Measurements from ENCODE around the gene MKLN1. TPM values are rescaled to one million over a fixed set of nuclear protein-coding genes. Genes with fewer than 3 reads are reported as not detected.
"Not testable (repeated sequence)": the region's sequence is repeated elsewhere in the genome, so short reads cannot be mapped to it uniquely, and the experiment has no call there.

Gene MKLN1
- total RNA-seq, 1 donor from 2014 or later = 39.3 TPM

DNA sequence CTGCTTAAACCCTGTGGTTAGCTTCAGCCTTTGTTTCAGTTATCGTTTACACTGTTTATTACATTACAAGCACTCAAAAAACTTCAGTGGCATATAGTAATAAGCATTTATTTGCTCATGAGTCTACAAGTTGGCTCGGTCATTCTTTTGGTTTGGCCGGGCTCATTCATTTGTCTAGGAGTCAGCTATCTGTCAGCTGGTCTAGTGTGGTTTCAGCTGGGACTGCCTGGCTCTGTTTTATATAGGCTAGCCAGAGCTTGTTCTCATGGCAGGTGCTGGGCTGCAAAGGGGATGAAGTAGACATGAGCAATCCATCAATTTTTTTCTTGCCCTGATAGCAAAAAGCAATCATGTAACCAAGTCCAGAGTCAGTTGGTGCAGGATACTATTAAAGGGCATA, 103.6 kb downstream of the MKLN1 start:
- ATAC-seq (peak; percentile 90), DNase-seq (ENCODE audit: missing footprints) (peak; percentile 69)
- intact Hi-C loops (cut with DNase I) = no loop called here

DNA sequence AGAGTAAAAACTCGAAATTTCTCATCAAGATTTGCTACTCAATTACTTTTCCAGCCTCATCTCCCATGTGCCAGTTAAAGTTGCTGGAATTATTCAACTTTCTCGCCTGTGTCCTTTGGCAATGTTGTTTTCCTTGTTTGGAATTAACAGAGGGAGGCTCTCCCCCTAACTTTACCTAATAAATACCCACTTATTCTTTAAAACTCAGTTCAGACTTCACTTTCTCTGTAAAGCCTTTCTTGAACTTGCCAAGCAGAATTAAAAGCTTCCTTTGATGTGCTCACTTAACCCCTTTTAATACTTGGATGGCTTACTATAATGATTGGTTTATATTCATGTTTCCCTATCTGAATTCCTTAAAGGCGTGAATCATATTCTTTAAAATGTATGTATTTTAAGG, 104.1 kb downstream of the MKLN1 start:
- DNase-seq (ENCODE audit: missing footprints) = no peak
- intact Hi-C loops (cut with DNase I) = no loop called here
- ATAC-seq = no peak

DNA sequence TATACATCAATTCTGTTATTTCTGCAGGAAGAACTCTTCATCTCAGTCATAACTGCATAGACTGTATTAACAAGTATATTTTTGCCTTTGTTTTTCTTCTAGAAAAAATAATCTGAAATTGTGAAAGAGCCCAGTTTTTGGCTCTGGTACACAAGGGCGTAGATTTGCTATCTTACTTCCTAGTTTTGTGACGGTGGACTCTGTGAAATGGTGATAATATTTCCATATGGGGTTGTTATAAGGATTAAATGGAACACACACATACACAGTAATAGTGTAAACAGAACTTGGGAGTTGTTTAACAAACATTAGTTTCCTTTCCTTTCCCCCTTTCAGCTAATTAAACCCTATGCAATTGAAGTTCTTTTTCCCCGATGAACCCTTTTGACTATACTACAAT, 108.7 kb downstream of the MKLN1 start:
- intact Hi-C loops (cut with DNase I) = no loop called here
- ATAC-seq = no peak
- DNase-seq (ENCODE audit: missing footprints) = no peak

DNA sequence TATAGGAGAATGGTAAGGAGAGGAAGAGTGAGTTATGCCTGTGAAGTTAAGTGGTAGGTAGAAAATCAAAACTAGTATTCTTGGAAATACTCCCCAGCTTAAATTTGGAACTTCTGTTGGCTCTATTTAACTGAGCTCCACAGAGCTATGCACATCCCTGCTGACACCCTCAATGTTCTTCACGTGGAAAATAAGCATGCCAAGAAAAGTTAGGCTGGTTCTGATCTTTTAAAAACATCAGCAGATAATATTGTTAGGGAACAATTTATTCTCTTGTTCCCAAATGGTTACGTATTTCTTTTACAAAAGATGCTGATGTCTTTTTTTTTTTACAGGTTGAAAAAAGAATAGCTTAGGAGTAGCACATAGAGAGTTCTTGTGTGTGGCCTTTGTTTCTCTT, 111.3 kb downstream of the MKLN1 start:
- DNase-seq (ENCODE audit: missing footprints) = no peak
- intact Hi-C loops (cut with DNase I) = no loop called here
- ATAC-seq = no peak

DNA sequence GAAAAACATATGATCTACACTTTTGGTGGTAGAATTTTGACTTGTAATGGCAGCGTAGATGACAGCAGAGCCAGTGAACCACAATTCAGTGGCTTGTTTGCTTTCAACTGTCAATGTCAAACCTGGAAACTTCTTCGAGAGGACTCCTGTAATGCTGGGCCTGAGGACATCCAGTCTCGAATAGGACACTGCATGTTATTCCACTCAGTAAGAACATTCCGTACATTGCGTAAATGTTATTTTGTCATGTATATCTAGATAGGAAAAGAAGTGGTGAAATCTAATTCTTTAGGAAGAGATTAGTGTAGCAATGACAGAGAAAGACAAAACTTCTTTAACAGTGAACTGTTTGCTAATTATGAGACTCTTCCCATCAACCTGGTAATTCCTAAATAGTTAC, 115.8 kb downstream of the MKLN1 start:
- no peak for DNase-seq (ENCODE audit: missing footprints)
- ATAC-seq = peak; percentile 67
- intact Hi-C loops (cut with DNase I) = no loop called here

DNA sequence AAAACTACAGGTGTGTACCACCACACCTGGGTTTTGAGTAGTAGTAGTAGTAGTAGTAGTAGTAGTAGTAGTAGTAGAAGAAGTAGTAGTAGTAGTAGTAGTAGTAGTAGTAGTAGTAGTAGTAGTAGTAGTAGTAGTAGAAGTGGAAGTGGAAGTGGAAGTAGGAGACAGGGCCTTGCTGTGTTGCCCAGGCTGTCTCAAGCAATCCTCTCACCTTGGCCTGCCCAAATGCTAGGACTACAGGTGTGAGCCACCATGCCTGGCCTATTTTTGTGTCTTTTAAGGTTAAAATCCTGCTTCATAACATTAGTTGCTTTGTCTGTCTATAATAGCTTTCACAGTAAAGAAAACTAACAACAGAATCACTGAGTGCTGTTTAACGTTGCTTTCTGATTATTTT, 117.0 kb downstream of the MKLN1 start:
- intact Hi-C loops (cut with DNase I) = no loop called here
- ATAC-seq = no peak
- DNase-seq (ENCODE audit: missing footprints) = no peak

DNA sequence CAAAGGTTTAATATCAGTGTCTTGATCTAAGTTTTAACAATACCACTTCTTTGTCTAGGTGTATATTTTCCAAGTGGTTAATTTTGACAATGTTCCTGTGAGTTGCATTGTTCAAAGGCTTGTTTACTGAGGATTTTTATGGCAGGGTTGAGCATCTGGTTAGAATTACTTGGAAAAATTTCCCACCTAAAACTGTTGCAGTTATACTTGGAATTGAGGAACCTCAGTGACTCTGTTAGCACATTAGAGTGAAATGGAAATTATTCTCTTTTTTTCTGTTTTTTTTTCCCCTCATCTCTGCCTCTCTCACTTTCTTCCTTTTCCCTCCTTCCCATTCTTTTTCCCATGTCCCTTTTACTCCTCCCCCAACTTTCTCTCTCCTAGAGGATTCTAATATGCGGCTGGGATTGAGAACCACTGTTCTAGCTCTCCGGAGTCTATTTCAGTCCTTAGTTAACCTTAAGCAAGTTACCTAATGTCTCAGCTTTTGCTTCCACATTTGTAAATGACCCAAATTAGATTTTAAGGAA, 121.8 kb downstream of the MKLN1 start:
- DNase-seq (ENCODE audit: missing footprints) (no peak), ATAC-seq (no peak)
- intact Hi-C loops (cut with DNase I) = no loop called here

DNA sequence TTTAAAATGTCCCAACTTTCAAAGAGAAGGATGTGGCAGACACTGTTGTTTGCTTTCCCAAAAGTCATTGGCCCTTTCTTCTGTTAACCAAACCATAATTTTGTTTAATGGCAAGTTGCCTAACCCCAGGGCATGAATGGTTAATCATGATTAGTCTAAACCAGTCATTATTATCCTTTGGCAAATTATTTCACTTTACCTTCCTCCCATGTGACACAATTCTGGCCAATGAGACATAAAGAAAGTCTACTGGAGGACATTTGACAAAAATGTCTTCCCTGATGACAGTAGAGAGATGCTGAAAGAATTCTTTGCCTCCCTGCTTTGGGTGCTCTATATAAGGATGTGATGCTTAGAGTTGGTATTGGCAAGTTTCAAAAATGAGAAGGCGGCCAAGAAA, 126.8 kb downstream of the MKLN1 start:
- intact Hi-C loops (cut with DNase I) = no loop called here
- no peak for ATAC-seq

DNA sequence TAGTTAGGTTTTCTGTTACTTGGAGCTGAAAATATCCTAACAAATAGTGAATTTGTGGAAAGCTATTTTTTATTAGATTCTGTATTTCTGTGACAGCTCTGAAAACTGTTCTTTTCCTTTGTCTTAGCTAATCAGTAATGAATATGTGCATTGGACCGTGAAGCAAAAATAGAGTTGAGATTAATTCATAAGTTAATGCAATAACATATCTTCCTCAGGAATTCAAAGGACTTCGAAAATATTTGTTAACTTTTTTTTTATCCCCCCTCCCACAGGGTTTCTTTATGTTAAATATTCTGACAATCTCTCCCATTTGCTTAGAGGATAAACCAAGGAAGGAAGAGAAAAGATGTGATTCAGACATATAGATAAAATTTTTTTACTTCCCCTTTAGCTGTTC, 127.3 kb downstream of the MKLN1 start:
- ATAC-seq = no peak
- intact Hi-C loops (cut with DNase I) = no loop called here
- DNase-seq (ENCODE audit: missing footprints) = no peak

More for the DNA sequence above, 126.8 kb downstream of the MKLN1 start:
- DNase-seq (ENCODE audit: missing footprints) = no peak

DNA sequence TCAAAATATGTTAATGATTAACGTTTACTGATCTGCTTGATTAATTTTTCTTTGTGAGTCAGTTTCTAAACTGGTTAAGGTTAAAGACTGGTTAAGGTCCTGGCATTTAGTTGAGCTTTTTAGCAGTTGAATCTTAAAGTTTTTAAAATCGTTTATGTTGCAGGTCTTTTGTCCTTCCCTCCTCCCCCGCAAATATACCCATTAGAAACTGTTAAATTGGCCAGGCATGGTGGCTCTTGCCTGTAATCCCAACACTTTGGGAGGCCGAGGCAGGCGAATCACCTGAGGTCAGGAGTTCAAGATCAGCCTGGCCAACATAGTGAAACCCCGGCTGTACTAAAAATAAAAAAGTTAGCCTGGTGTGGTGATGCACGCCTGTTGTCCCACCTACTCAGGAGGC, 127.9 kb downstream of the MKLN1 start:
- intact Hi-C loops (cut with DNase I) = no loop called here
- no peak for DNase-seq (ENCODE audit: missing footprints)
- ATAC-seq = no peak

DNA sequence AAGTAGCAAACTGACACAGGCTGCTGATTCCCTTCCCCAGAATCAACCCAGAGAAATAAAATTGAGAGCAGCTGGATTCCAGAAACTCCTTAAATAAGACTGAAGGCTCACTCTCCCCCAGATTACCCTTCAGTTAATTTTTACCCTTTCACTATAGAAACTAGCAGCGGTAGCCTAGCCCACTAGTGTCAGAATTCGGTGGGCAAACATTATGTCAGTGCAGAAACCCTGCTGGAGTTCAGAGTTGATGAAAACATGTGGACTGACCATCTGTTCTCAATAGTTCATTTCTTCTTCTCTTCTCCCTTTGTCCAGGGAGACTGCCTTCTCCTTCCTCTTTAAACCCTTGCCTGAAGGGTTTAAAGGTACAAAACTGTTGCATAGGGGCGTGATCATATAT, 128.7 kb downstream of the MKLN1 start:
- DNase-seq (ENCODE audit: missing footprints) (no peak), ATAC-seq (no peak)
- intact Hi-C loops (cut with DNase I) = no loop called here

DNA sequence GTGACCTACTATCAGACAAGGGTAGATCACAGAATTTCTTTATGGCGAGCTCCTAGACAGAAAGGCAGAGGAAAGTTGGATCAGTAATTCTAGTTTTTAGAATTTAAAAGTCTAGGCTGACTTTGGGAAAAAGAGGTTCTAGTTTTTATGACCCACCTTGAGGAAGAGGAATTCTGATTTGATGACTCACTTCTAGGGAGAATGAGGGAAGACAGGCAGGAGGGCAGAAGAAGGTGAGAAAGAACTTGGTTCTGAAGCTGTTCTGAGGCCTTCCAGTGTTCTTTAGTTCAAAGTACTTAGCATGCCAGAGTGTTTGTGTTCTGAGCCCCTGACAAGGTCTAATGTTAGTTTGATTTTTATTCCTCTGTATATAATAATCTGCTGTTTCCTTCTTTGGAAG, 131.6 kb downstream of the MKLN1 start:
- no peak for ATAC-seq
- intact Hi-C loops (cut with DNase I) = no loop called here
- DNase-seq (ENCODE audit: missing footprints) = no peak

DNA sequence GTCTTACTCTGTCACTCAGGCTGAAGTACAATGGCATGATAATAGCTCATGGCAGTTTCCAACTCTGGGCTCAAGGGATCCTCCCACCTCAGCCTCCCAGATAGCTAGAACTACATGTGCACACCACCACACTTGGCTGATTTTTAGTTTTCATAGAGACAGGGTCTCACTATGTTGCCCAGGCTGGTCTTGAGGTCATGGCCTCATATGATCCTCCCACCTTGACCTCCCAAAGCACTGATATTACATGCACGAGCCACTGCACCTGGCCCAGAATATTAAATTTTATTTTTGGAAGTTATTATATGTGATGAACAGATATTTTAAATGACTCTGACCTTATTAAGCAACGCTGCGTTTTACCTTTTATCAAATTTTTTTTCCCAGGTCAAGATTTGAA, 134.4 kb downstream of the MKLN1 start:
- intact Hi-C loops (cut with DNase I) = no loop called here
- DNase-seq (ENCODE audit: missing footprints) (no peak), ATAC-seq (no peak)

DNA sequence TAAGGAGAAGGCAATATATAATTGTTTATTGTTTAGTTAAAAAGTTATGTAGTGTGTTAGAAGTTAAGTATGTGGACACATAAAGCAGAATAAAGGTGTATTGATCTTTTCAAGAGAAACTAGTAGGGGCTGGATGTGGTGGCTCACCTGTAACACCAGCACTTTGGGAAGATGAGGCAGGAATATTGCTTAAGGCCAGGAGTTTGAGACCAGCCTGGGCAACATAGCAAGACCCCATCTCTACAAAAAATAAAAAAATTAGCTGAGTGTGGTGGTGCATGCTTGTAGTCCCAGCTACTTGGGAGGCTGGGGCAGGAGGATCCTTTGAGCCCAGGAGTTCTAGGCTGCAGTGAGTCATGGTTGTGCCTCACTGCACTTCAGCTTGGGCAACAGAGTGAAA, 135.0 kb downstream of the MKLN1 start:
- intact Hi-C loops (cut with DNase I); DNase-seq (ENCODE audit: missing footprints); ATAC-seq: not testable (repeated sequence)

DNA sequence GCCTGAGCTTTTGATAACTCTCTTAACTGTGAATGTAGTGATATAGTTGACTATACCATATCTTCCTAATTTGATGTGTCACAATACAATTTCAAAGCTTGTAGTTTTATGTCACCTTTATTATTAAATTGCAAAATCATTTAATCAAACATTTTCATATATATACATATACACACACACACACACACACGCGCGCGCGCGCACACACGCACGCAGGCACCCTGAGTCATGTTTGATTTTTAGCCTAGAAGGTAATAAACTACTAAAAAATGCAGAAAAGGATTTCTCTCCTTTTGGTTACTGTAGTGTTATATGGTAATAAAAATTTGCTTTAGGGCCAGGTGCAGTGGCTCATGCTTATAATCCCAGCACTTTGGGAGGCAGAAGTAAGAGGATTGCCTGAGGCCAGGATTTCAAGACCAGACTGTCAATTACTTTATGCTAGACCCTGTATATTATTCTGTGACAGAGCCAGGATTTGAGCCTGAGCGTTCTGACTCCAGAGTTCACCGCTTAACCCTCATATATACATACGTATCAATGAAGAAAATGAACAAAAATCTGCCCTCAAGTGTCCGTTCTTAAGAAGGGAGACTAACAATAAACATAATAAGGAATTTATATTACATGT, 139.2 kb downstream of the MKLN1 start:
- no peak for ATAC-seq
- DNase-seq (ENCODE audit: missing footprints) = no peak
- intact Hi-C loops (cut with DNase I) = no loop called here

DNA sequence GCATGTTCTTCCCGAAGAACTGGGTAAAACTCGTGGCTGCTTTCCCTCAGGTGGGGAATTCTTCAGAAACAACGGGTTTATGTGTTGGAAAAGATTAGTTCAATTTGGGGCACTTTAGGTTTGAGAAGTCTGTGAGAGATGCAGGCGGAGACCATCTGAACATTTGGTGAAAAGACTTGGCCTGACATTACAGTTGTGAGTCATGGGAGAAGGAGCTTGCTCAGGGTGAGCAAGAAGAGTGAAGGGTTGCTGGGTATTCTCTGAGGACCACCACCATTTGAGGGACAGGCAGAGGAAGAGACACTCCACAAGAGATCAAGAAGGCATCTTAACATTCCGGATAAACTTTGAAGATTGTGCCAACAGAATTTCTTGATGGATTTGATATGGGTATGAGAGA, 140.1 kb downstream of the MKLN1 start:
- ATAC-seq (no peak), DNase-seq (ENCODE audit: missing footprints) (no peak)
- intact Hi-C loops (cut with DNase I) = no loop called here

DNA sequence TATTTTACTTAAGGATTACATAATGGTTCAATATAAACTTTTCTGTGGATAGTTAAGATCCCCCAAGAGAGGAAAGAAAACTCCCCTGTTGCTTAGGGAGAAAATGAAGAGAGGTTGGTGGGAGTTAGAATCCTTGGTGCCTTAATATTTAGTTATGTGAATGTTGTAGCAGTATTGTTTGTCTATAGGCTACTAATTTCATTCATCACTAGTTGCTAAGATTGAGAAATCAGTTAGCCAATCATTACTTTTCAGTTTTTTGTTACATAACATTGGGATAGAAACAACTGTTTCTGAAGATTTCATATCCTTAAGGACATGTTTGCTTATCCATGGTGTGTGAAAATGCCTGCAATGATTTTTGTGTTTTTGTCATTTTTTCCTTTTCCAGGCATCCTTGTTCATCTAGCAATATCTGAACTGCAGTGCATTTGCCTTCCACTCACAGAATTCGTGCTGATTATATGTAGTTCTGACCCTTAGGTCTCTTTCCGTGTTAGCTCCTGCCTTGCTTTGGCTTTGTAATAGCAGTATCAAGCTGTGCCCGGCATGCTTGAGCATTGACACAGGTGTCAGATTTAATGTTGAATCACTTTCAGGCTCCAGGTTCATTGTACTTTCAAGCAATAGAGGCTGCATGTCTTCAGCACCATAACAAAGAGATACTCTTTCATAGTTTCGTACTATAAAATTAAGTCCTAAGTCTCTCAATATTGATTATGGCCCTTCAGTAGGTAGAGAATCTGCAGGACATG, 143.8 kb downstream of the MKLN1 start:
- ATAC-seq (no peak), DNase-seq (ENCODE audit: missing footprints) (no peak)
- intact Hi-C loops (cut with DNase I) = no loop called here

DNA sequence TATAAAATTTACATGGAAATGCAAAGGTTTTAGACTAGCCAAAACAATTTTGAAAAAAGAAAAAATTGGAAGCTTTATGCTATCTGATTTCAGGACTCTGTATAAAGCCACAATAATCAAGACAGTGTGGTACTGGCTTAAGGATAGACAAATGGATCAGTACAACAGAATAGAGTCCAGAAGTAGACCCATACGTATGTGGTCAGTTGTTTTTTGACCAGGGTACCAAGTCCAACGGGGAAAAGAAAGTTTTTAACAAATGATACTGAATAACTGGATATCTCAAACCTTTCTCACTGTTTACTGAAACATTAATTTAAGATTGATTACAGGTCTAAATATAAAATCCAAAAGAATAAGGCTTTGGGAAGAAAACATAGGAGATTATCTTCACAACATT, 149.1 kb downstream of the MKLN1 start:
- intact Hi-C loops (cut with DNase I) = no loop called here
- DNase-seq (ENCODE audit: missing footprints) = no peak
- ATAC-seq = no peak

DNA sequence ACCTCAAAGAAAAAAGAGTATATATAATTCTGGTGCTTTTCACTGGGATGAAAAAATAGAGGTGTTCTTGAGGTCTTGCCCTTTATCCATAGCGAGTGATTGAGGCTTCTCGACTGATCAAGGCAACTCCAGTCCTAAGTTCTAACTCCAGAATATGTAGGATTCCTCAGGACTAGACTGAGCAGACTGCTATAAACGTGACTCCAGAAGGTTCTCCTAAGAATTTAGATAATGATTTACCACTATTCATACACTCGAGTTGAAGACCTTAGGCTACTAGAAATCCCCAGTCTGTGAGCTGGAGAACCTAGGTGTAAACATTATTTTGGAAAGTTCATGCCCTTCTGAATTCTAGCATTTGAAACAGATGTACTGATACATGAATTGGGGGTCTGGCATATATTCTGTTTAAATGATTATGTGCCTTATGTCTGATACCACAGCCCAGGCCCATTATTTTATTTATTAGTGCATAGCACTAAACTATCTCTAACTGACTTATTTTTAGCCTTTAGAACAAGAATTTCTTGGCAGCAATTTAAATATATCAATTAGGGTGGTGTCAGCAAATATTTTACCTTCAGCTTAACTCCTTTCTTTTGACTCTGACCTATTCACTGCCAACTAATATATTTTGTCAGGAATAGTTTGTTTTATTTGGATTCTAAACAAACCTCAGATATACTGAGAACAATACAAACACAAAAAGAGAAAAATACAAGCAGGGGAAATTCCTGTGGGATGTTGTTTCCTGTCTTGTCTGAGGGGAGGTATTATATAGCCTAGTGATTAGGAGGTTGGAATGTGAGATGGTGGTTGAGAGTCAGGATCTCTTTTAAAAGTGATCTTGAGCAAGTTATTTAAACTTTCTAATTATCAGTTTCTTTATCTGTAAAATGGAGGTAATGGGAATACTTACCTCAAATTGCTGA, 153.0 kb downstream of the MKLN1 start:
- DNase-seq (ENCODE audit: missing footprints) (no peak), ATAC-seq (no peak)
- intact Hi-C loops (cut with DNase I) = no loop called here

DNA sequence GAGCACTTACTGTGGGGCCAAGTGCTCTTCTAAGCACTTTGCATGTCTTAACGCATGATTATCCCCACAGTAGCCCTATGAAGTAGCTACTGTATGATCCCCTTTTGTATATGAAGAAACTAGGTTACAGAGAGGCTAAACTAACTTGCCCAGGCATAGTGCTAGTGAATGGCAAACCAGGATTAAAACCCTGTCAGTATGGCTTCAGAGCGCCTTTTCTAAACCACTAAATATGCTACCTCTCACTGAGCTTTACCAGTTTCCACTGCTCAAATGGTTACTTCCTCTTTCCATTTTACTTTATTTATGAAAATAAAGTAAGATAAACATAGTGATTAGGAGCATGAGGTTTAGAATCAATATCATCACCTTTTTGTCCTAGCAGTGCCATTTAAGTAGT, 155.1 kb downstream of the MKLN1 start:
- ATAC-seq = no peak
- intact Hi-C loops (cut with DNase I) = no loop called here

More for the DNA sequence above, 155.1 kb downstream of the MKLN1 start:
- DNase-seq (ENCODE audit: missing footprints) = no peak

Data from Right ventricle myocardium inferior (tissue), 1 donor.